OCI-LY7 (cell line): ENCODE measurements around the gene PDZD2. TPM values are rescaled to one million over a fixed set of nuclear protein-coding genes. Genes with fewer than 3 reads are reported as not detected.

Experiments
- BruUV-seq: library from RNA; stranded (reverse); fragments of 400-500 nt; replicated peaks from 2 replicates; lab custom pipeline; 2021; lab: Mats Ljungman, UMichigan
- CTCF ChIA-PET: fragments of 300-600 bp; sonication (Branson Sonifier 250); formaldehyde crosslinking; loops from one replicate; lab custom pipeline; 2022; ENCODE audit warnings: antibody characterized with exemption; ENCODE audit not compliant: unreplicated experiment; lab: Charles Lee
- POLR2A ChIA-PET: fragments of 300-600 bp; sonication (Branson Sonifier 250); formaldehyde crosslinking; loops from one replicate; lab custom pipeline; 2022; ENCODE audit warnings: antibody characterized with exemption; lab: Charles Lee
- DNase-seq: peaks from one replicate; pipeline ENCODE4 v3.0.0-alpha.2; 2015; ENCODE audit warnings: low spot score
- H2AFZ ChIP-seq: fragments of 200-600 bp; sonication (generic), shearing (Covaris generic); 2 replicates; pipeline ENCODE4 v1.6.1; 2014; ENCODE audit warnings: mild to moderate bottlenecking, antibody characterized with exemption, low read length, moderate library complexity
- H3K27ac ChIP-seq: fragments of 200-600 bp; sonication (generic); 2 replicates; pipeline ENCODE4 v1.5.1; 2014; ENCODE audit warnings: mixed run types, low read depth, mild to moderate bottlenecking, moderate library complexity, low read length, inconsistent platforms; ENCODE audit not compliant: poor library complexity, severe bottlenecking
- H3K36me3 ChIP-seq: fragments of 200-600 bp; sonication (generic); 2 replicates; pipeline ENCODE4 v1.6.1; 2014; ENCODE audit warnings: mild to moderate bottlenecking, antibody characterized with exemption, low read length, moderate library complexity, mixed read lengths; ENCODE audit not compliant: insufficient read depth
- H3K4me1 ChIP-seq: fragments of 200-600 bp; sonication (generic); 2 replicates; pipeline ENCODE4 v1.5.1; 2014; ENCODE audit warnings: mild to moderate bottlenecking, low read length; ENCODE audit not compliant: insufficient read depth, poor library complexity, severe bottlenecking
- H3K4me2 ChIP-seq: fragments of 200-600 bp; sonication (generic); 2 replicates; pipeline ENCODE4 v1.6.1; 2014; ENCODE audit warnings: mild to moderate bottlenecking, low read length
- H3K4me3 ChIP-seq: fragments of 200-600 bp; sonication (generic); 2 replicates; pipeline ENCODE4 v1.5.1; 2014; ENCODE audit warnings: mild to moderate bottlenecking, low read depth, low read length; ENCODE audit not compliant: poor library complexity, severe bottlenecking
- H3K79me2 ChIP-seq: fragments of 200-600 bp; sonication (generic); 2 replicates; pipeline ENCODE4 v1.6.1; 2016; ENCODE audit warnings: low read depth, mild to moderate bottlenecking, low read length, moderate library complexity, mixed read lengths; ENCODE audit not compliant: insufficient read depth
- H3K9me2 ChIP-seq: fragments of 200-600 bp; sonication (generic); 2 replicates; pipeline ENCODE4 v1.6.1; 2016; ENCODE audit warnings: mild to moderate bottlenecking, low read length, mixed read lengths; ENCODE audit not compliant: insufficient read depth
- H3K9me3 ChIP-seq: fragments of 200-600 bp; sonication (generic); 2 replicates; pipeline ENCODE4 v1.6.1; 2014; ENCODE audit warnings: mild to moderate bottlenecking, mixed run types, low read length, mixed read lengths
- H4K20me1 ChIP-seq: fragments of 200-600 bp; sonication (generic); 2 replicates; pipeline ENCODE4 v1.6.1; 2014; ENCODE audit warnings: mild to moderate bottlenecking, antibody characterized with exemption, low read length, moderate library complexity, mixed read lengths; ENCODE audit not compliant: insufficient read depth
- CTCF ChIP-seq: fragments of 200-600 bp; sonication (generic); conservative IDR thresholded peaks from 2 replicates; pipeline ENCODE4 v1.5.1; 2014; ENCODE audit warnings: mild to moderate bottlenecking, antibody characterized with exemption, low read length, moderate library complexity, mixed read lengths
- EZH2phosphoT487 ChIP-seq: fragments of 200-600 bp; sonication (generic); IDR thresholded peaks from 2 replicates; pipeline ENCODE4 v1.6.1; 2018; ENCODE audit warnings: low read depth, borderline replicate concordance, mild to moderate bottlenecking, mixed run types, antibody characterized with exemption, low read length, moderate library complexity, mixed read lengths
- intact Hi-C: fragments of 100-400 bp; cut with micrococcal nuclease; formaldehyde crosslinking; loops from one replicate; pipeline ENCODE4 v1.10.0; 2022; ENCODE audit not compliant: unreplicated experiment
- total RNA-seq, 2 experiments: library from RNA; depleted of rRNA in 1 of 2; stranded (reverse); fragments of >200 nt in 1 of 2; shearing (Covaris generic) in 1 of 2; gene quantifications; 2 replicates each; pipeline ENCODE4 v1.2.3, GENCODE V29; 2014 to 2022

The PDZD2 gene
- total RNA-seq, 2 experiments from 2014 or later = 8.6 to 10.6 TPM

GRCh38 chr5:31611002-31611401, 27.9 kb upstream of the PDZD2 start:
- DNase-seq = no peak
- Histone ChIP-seq H3K36me3 (no peaks in the 10 kb centered on the region), H2AFZ (no peak overlapping the region), H3K27ac (no peak overlapping the region), H3K4me3 (no peak overlapping the region), H3K9me2 (no peaks in the 10 kb centered on the region), H3K4me1 (no peaks in the 10 kb centered on the region), H4K20me1 (no peaks in the 10 kb centered on the region), H3K4me2 (no peak overlapping the region), H3K79me2 (no peaks in the 10 kb centered on the region), H3K9me3 (no peaks in the 10 kb centered on the region)
- no peak for TF ChIP-seq EZH2phosphoT487
- TF ChIP-seq CTCF = no peak
- ChIA-PET CTCF (no interaction called here), POLR2A (interaction anchor here (0.6 to 0.7 kb wide), 2 partner anchors 13 to 222 kb away, joined by 4 to 6 read pairs; no protein-coding TSS in a partner anchor)
- intact Hi-C loops = no loop called here
- no TSS peak for BruUV-seq

GRCh38 chr5:31613651-31614050, 25.3 kb upstream of the PDZD2 start:
- BruUV-seq = no TSS peak
- H2AFZ ChIP-seq = no peak overlapping the region

More at GRCh38 chr5:31613651-31614050, 25.3 kb upstream of the PDZD2 start:
- POLR2A ChIA-PET = interaction anchor here (0.6 to 0.8 kb wide), 2 partner anchors 10 to 456 kb away, joined by 3 to 4 read pairs; no protein-coding TSS in a partner anchor
- Histone ChIP-seq H3K9me2 (no peaks in the 10 kb centered on the region), H3K9me3 (no peaks in the 10 kb centered on the region), H3K4me3 (no peak overlapping the region), H3K27ac (no peak overlapping the region), H3K4me1 (no peaks in the 10 kb centered on the region), H4K20me1 (no peaks in the 10 kb centered on the region), H3K4me2 (no peak overlapping the region), H3K79me2 (no peaks in the 10 kb centered on the region), H3K36me3 (no peaks in the 10 kb centered on the region)
- no peak for TF ChIP-seq EZH2phosphoT487
- TF ChIP-seq CTCF = no peak
- intact Hi-C loops = no loop called here
- DNase-seq = no peak
- CTCF ChIA-PET = no interaction called here
